HepG2 (cell line): Measurements from ENCODE around the gene KLHL7. TPM values are rescaled to one million over a fixed set of nuclear protein-coding genes. Genes with fewer than 3 reads are reported as not detected.
"Not testable (repeated sequence)": the region's sequence is repeated elsewhere in the genome, so short reads cannot be mapped to it uniquely, and the experiment has no call there.

Source experiments
- ATAC-seq: fragments of 200-7000 bp; cut with Tn5 transposase; 3 replicates; pipeline ENCODE4 v1.9.1; 2020; ENCODE audit warnings: mild to moderate bottlenecking, moderate library complexity
- BruUV-seq: library from RNA; stranded (reverse); fragments of 400-500 nt; replicated peaks from 2 replicates; lab custom pipeline; 2021; lab: Mats Ljungman, UMichigan
- CTCF ChIA-PET: fragments of 300-600 bp; formaldehyde crosslinking; extraction: SDS; loops from one replicate; lab custom pipeline; 2021; ENCODE audit warnings: low total read pairs, inconsistent platforms, low intra/inter-chr PET ratio; lab: Yijun Ruan, JAX
- POLR2A ChIA-PET: fragments of 350-600 bp; sonication (Branson Sonifier 250); formaldehyde crosslinking; loops from one replicate; lab custom pipeline; 2020; ENCODE audit warnings: antibody characterized with exemption, inconsistent platforms; lab: Yijun Ruan, JAX
- DNase-seq: peaks from one replicate; pipeline ENCODE4 v3.0.0-alpha.2; 2015; ENCODE audit warnings: low spot score
- FAIRE-seq: peaks from 3 replicates; lab custom pipeline; 2011; peaks lifted over from hg19 to GRCh38; lab: Jason Lieb, UNC
- H2AFZ ChIP-seq: one replicate; pipeline ENCODE4 v1.6.1; 2011; ENCODE audit warnings: low read length, inconsistent platforms
- H3K27ac ChIP-seq: fragments of 300-600 bp; 3 replicates; pipeline ENCODE4 v1.8.0; 2011; ENCODE audit warnings: mixed run types, mild to moderate bottlenecking, mixed read lengths, low read length, inconsistent platforms; ENCODE audit not compliant: insufficient read depth; ENCODE audit errors: extremely low read length
- H3K27me3 ChIP-seq, 2 experiments: fragments of 200-600 bp in 1 of 2; 2 replicates in 1 of 2; 3 replicates in 1 of 2; pipeline versions ENCODE4 v1.6.0 to v1.8.0; 2011; ENCODE audit warnings: low read length in 2 of 2, mild to moderate bottlenecking in 2 of 2, moderate library complexity in 2 of 2, inconsistent platforms in 1 of 2; ENCODE audit not compliant: insufficient read depth in 2 of 2, control insufficient read depth in 1 of 2
- H3K36me3 ChIP-seq, 2 experiments: fragments of 200-600 bp in 1 of 2; replicated peaks in 1 of 2; 2 replicates in 1 of 2; 3 replicates in 1 of 2; pipeline versions ENCODE4 v1.5.1 to v1.8.0; 2011; ENCODE audit warnings: low read length in 2 of 2, inconsistent platforms in 1 of 2; ENCODE audit not compliant: insufficient read depth in 2 of 2, control insufficient read depth in 1 of 2
- H3K4me1 ChIP-seq: 2 replicates; pipeline ENCODE4 v1.5.1; 2012; ENCODE audit warnings: low read length, inconsistent platforms; ENCODE audit not compliant: insufficient read depth
- H3K4me2 ChIP-seq: 2 replicates; pipeline ENCODE4 v1.6.0; 2011; ENCODE audit warnings: low read depth, low read length, inconsistent platforms
- H3K4me3 ChIP-seq, 3 experiments: fragments of 200-600 bp in 1 of 3; sonication (generic), shearing (Covaris generic) in 1 of 3; replicated peaks in 1 of 3; 2 replicates each; pipeline ENCODE4 v1.5.1; 2011 to 2016; ENCODE audit warnings: low read length in 3 of 3, inconsistent platforms in 2 of 3, low read depth in 2 of 3, mild to moderate bottlenecking in 2 of 3, control low read depth in 1 of 3, mixed read lengths in 1 of 3; ENCODE audit not compliant: insufficient read depth in 1 of 3
- H3K79me2 ChIP-seq: one replicate; pipeline ENCODE4 v1.6.1; 2011; ENCODE audit warnings: low read length, inconsistent platforms; ENCODE audit not compliant: insufficient read depth
- H3K9ac ChIP-seq: 2 replicates; pipeline ENCODE4 v1.6.0; 2011; ENCODE audit warnings: mild to moderate bottlenecking, low read depth, low read length, inconsistent platforms; ENCODE audit not compliant: insufficient read depth
- H3K9me3 ChIP-seq: 2 replicates; pipeline ENCODE4 v1.5.1; 2012; ENCODE audit warnings: mild to moderate bottlenecking, low read length
- H4K20me1 ChIP-seq: 2 replicates; pipeline ENCODE4 v1.6.0; 2011; ENCODE audit warnings: inconsistent platforms, mild to moderate bottlenecking, low read length, moderate library complexity; ENCODE audit not compliant: insufficient read depth
- CENPBD1 ChIP-seq: sonication (generic); formaldehyde crosslinking; IDR thresholded peaks from 2 replicates; pipeline ENCODE4 v1.8.0; 2022; ENCODE audit warnings: missing genetic modification reagents, low read depth, mild to moderate bottlenecking, borderline replicate concordance
- CENPX ChIP-seq: sonication (generic); formaldehyde crosslinking; IDR thresholded peaks from 2 replicates; pipeline ENCODE4 v1.9.0; 2021; ENCODE audit warnings: mild to moderate bottlenecking, missing genetic modification reagents, moderate library complexity
- GFI1 ChIP-seq: sonication (generic); formaldehyde crosslinking; IDR thresholded peaks from 2 replicates; pipeline ENCODE4 v1.5.0; 2020; ENCODE audit warnings: missing genetic modification reagents, mild to moderate bottlenecking, borderline replicate concordance
- GTF2F1 ChIP-seq: fragments of 150-350 bp; IDR thresholded peaks from 2 replicates; pipeline ENCODE4 v1.6.1; 2014; ENCODE audit warnings: low read length
- MAFK ChIP-seq, 2 experiments: IDR thresholded peaks in 1 of 2; conservative IDR thresholded peaks in 1 of 2; 2 replicates each; pipeline ENCODE4 v1.6.1; 2011; ENCODE audit warnings: improper control_type of control experiment in 2 of 2, low read length in 2 of 2
- NFIC ChIP-seq: IDR thresholded peaks from 2 replicates; pipeline ENCODE4 v1.6.1; 2012; ENCODE audit warnings: mild to moderate bottlenecking, low read length, inconsistent platforms
- PATZ1 ChIP-seq: sonication (generic); formaldehyde crosslinking; IDR thresholded peaks from 2 replicates; pipeline ENCODE4 v1.4.0; 2020; ENCODE audit warnings: missing genetic modification reagents
- PRDM15 ChIP-seq: sonication (generic); formaldehyde crosslinking; IDR thresholded peaks from 2 replicates; pipeline ENCODE4 v1.4.0; 2020; ENCODE audit warnings: missing genetic modification reagents
- ZNF572 ChIP-seq: sonication (generic); formaldehyde crosslinking; IDR thresholded peaks from 2 replicates; pipeline ENCODE4 v1.5.1; 2020; ENCODE audit warnings: mild to moderate bottlenecking, missing genetic modification reagents
- WGBS: methylation state at CpG from one replicate; pipeline ENCODE4 v1.1.6; 2017; ENCODE audit warnings: low lambda C conversion rate; 5-methylcytosine and 5-hydroxymethylcytosine counted together
- in situ Hi-C: cut with HindIII; loops from 2 replicates; pipeline ENCODE4 v1.10.0; 2017; ENCODE audit warnings: low pct_unique_long_range_greater_than_20kb; ENCODE audit not compliant: extremely low pct_ligation_motif_present
- intact Hi-C: fragments of 100-400 bp; cut with micrococcal nuclease; formaldehyde crosslinking; loops from one replicate; pipeline ENCODE4 v1.10.0; 2022; ENCODE audit not compliant: unreplicated experiment
- polyA plus RNA-seq, 8 experiments: library from polyadenylated mRNA; depleted of rRNA in 3 of 8; stranded (reverse) in 7 of 8; unstranded in 1 of 8; fragments of >200 nt; fragmentation: Illumina TruSeq in 4 of 8; extraction: Trizol in 4 of 8; gene quantifications; 2 replicates each; pipeline versions ENCODE4 v1.2.1 to v1.2.3, GENCODE V29; 2011 to 2016; ENCODE audit warnings: low read depth in 4 of 8, missing spikeins in 1 of 8, mixed read lengths in 1 of 8; ENCODE audit not compliant: insufficient read depth in 1 of 8
- total RNA-seq, 5 experiments: library from RNA; depleted of rRNA; stranded (reverse); fragments of >200 nt; fragmentation: Illumina TruSeq; extraction: Trizol; gene quantifications; 2 replicates each; pipeline ENCODE4 v1.2.3, GENCODE V29; 2016; ENCODE audit warnings: low read depth in 1 of 5

KLHL7 gene
- total and polyA plus RNA-seq, 2 of the 13 experiments (the other 11 are each of a cell fraction or from before 2014, with no cell fraction given): 16.2 to 34.4 TPM

- TF ChIP-seq CENPBD1 (CRISPR knock-in tag): no peak
- TF ChIP-seq NFIC: no peak
- no peak for TF ChIP-seq GFI1 (CRISPR knock-in tag)
- no peak for TF ChIP-seq ZNF572 (CRISPR knock-in tag)
- TF ChIP-seq PATZ1 (CRISPR knock-in tag): no peak
- peak; percentile 44 to 51; a peak in 2 of 4 replicates for TF ChIP-seq MAFK (conservative IDR thresholded peaks at IDR 0.05 in 1 of 2, IDR thresholded peaks at IDR 0.05 in 1 of 2; ENCODE audit: low read length in 2 of 2)
- no peak for TF ChIP-seq GTF2F1
- no peak for TF ChIP-seq CENPX (CRISPR knock-in tag)
These were observed 85.4 kb downstream of the KLHL7 start (continued) for GRCh38 chr7:23191022-23191421.

DNA sequence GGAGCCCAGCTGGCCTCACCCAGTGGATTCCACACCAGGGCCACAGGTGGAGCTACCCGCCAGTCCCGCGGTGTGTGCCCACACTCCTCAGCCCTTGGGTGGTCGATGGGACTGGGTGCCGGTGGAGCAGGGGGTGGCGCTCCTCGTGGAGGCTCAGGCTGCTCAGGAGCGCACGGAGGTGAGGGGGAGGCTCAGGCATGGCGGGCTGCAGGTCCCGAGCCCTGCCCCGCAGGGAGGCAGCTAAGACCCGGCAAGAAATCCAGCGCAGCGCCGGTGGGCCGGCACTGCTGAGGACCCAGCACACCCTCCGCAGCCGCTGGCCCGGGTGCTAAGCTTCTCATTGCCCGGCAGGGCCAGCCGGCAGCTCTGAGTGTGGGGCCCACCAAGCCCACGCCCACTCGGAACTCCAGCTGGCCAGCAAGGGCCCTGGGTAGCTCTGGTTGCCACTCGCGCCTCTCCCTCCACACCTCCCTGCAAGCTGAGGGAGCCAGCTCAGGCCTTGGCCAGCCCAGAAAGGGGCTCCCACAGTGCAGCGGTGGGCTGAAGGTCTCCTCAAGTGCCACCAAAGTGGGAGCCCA lies 88.2 kb downstream of the KLHL7 start:
- DNase-seq, H3K9me3 ChIP-seq, H3K27ac ChIP-seq, POLR2A ChIA-PET, H2AFZ ChIP-seq, in situ Hi-C loops, intact Hi-C loops, H4K20me1 ChIP-seq, H3K4me3 ChIP-seq, H3K27me3 ChIP-seq, FAIRE-seq, CTCF ChIA-PET, H3K9ac ChIP-seq, H3K79me2 ChIP-seq, BruUV-seq, H3K4me2 ChIP-seq: not testable (repeated sequence)
- TF ChIP-seq PRDM15 (CRISPR knock-in tag): 0 out of 2 replicates have a peak, but pooled peaks have one; percentile 23
- ATAC-seq: peak; percentile 52
- WGBS: 100% methylated on average over 2 of the region's 27 CpGs
- Histone ChIP-seq H3K4me1 (peaks cover 10% of the 10 kb centered on the region; the same call in 1 of the 2 replicates), H3K36me3 (peaks cover 4 to 25% of the 10 kb centered on the region in 2 experiments; a peak in 4 of 5 replicates)
